Spleen (tissue), 7 donors: ENCODE results near the gene ZNF418.

Experiments
- POLR2A ChIP-seq, 3 donors: fragments of 450-650 bp; IDR thresholded peaks; one replicate each; pipeline ENCODE4 v1.5.1; 2017; ENCODE audit warnings: antibody characterized with exemption in 3 of 3, mild to moderate bottlenecking in 1 of 3
- POLR2AphosphoS5 ChIP-seq, 3 donors: sonication (generic); formaldehyde crosslinking; IDR thresholded peaks; one replicate each; pipeline ENCODE4 v1.5.1; 2017; ENCODE audit warnings: antibody characterized with exemption in 3 of 3
- TF ChIP-seq, protein P1 (sequence below), 11 experiments: fragments of 200-600 bp in 7 of 11; fragments of 450-650 bp in 4 of 11; sonication (generic) in 4 of 11; IDR thresholded peaks in 8 of 11; conservative IDR thresholded peaks in 3 of 11; 1 replicate in 7 of 11; 2 replicates in 4 of 11; pipeline versions ENCODE4 v1.4.0 to v1.8.0; 2016 to 2021; ENCODE audit warnings: antibody characterized with exemption in 11 of 11, inconsistent platforms in 4 of 11, mild to moderate bottlenecking in 1 of 11
- donor health status: DM: no; HTN: no; CAD: no; lungs with moderate emphysema.
- donor health status: DM: no; HTN: no; CAD: no.
- donor health status: DM: no; HTN: no; CAD: no.

DNA sequence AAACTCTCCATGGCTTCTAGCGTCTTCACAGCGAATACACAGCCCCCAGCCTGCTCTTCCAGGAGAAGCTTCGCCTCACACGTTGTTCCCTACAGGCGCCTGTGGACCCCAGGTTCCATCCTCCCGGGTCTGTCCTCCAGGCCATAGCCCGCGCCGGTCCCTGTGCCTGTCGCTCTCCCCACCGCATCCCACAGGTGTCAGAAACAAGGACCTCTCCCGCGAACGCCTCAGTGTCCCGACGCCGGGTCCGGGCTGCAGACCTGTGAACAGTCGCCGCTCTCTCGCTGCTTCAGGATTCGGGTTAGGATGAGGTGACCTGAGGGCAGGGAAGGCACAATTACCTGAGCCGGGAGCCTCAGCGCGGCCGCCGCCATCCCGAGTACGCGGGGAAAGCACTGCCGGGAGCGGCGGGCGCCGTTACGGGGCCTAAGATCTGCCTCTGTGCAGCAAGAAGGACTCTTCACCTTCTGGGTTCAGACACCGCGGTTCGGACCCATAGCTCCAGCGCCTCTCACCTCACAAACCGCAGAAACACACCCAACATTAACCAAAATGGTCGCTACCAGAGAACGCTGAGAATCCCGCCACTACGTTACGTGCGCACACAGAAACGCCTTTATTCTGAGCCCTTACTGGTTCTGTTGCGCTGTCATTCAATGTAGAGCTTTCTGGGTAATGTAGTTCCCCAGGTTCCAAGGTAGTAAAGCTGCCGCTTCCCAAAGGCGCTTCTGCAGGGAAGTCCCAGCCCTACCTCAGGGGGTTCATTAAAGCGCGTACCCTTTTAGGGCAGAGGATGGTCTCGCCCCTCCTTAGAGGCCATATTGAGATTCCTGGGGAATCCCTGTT is at the start of gene ZNF418:
- TF ChIP-seq POLR2A (IDR thresholded peaks at IDR 0.05) (no peak), POLR2AphosphoS5 (IDR thresholded peaks at IDR 0.05) (peak; percentile 45 to 64 (median 62))
- TF ChIP-seq, protein P1, sequence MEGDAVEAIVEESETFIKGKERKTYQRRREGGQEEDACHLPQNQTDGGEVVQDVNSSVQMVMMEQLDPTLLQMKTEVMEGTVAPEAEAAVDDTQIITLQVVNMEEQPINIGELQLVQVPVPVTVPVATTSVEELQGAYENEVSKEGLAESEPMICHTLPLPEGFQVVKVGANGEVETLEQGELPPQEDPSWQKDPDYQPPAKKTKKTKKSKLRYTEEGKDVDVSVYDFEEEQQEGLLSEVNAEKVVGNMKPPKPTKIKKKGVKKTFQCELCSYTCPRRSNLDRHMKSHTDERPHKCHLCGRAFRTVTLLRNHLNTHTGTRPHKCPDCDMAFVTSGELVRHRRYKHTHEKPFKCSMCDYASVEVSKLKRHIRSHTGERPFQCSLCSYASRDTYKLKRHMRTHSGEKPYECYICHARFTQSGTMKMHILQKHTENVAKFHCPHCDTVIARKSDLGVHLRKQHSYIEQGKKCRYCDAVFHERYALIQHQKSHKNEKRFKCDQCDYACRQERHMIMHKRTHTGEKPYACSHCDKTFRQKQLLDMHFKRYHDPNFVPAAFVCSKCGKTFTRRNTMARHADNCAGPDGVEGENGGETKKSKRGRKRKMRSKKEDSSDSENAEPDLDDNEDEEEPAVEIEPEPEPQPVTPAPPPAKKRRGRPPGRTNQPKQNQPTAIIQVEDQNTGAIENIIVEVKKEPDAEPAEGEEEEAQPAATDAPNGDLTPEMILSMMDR (IDR thresholded peaks at IDR 0.05 in 8 of 11, conservative IDR thresholded peaks at IDR 0.05 in 3 of 11), result no peak
